Measurements from ENCODE around the gene CLN6. TPM values are rescaled to one million over a fixed set of nuclear protein-coding genes. Genes with fewer than 3 reads are reported as not detected.
"Not testable (repeated sequence)": the region's sequence is repeated elsewhere in the genome, so short reads cannot be mapped to it uniquely, and the experiment has no call there.

The CLN6 gene
- total RNA-seq, 1 donor from 2014 or later: 73.3 TPM

DNA sequence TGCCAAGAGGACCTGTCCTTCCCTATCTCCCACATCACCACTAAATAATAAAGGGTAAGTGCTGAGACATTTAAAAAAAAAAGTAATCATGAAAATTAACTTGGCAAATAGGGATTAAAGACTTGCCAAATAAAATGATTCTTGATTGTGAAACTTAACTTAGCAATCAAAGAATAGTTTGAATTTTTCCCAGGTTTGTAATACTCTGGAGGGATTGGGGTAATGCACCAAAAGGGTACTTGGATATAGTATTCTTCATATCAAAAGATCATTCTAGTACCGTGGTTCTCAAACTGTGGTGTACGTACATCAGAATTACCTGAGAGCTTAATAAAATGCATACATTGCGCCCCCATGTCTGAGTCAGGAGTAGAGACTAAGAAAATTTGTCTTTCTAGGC, 52.9 kb downstream of the CLN6 start:
- TF ChIP-seq, protein P1, sequence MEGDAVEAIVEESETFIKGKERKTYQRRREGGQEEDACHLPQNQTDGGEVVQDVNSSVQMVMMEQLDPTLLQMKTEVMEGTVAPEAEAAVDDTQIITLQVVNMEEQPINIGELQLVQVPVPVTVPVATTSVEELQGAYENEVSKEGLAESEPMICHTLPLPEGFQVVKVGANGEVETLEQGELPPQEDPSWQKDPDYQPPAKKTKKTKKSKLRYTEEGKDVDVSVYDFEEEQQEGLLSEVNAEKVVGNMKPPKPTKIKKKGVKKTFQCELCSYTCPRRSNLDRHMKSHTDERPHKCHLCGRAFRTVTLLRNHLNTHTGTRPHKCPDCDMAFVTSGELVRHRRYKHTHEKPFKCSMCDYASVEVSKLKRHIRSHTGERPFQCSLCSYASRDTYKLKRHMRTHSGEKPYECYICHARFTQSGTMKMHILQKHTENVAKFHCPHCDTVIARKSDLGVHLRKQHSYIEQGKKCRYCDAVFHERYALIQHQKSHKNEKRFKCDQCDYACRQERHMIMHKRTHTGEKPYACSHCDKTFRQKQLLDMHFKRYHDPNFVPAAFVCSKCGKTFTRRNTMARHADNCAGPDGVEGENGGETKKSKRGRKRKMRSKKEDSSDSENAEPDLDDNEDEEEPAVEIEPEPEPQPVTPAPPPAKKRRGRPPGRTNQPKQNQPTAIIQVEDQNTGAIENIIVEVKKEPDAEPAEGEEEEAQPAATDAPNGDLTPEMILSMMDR (conservative IDR thresholded peaks at IDR 0.05): no peak
- no peaks in the 10 kb centered on the region for H3K9me3 Mint-ChIP-seq
- no peak overlapping the region for H3K27ac Mint-ChIP-seq (ENCODE audit: unreplicated experiment)
- no peak for DNase-seq (ENCODE audit: low read depth, low spot score)
- no peaks in the 10 kb centered on the region for H3K4me1 Mint-ChIP-seq
- H3K36me3 Mint-ChIP-seq (ENCODE audit: low read depth): peaks cover 9% of the 10 kb centered on the region
- H3K27me3 Mint-ChIP-seq (ENCODE audit: low read depth): no peaks in the 10 kb centered on the region
- no peak overlapping the region for H3K4me3 Mint-ChIP-seq

DNA sequence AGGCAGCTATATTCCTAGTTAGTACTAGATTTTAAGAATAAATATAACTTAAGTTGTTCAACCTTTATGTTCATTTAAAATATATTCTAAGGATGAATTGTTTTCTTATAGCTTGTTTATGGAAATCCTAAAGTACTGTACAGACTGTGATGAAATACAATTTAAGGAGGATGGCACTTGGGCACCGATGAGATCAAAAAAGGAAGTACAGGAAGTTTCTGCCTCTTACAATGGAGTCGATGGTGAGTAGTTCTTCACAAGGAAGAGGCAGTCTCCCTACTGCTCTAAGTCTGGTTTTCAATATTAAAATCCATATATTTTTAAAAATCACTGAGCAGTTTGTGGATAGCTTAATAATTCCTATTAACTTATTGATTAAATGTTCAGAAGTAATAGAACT, 54.0 kb downstream of the CLN6 start:
- H3K4me1 Mint-ChIP-seq: no peaks in the 10 kb centered on the region
- DNase-seq (ENCODE audit: low read depth, low spot score): no peak
- H3K36me3 Mint-ChIP-seq (ENCODE audit: low read depth): peaks cover 6% of the 10 kb centered on the region
- TF ChIP-seq, protein P1 (conservative IDR thresholded peaks at IDR 0.05): no peak
- H3K27me3 Mint-ChIP-seq (ENCODE audit: low read depth): no peaks in the 10 kb centered on the region
- H3K4me3 Mint-ChIP-seq: no peak overlapping the region
- H3K9me3 Mint-ChIP-seq: no peaks in the 10 kb centered on the region
- no peak overlapping the region for H3K27ac Mint-ChIP-seq (ENCODE audit: unreplicated experiment)

DNA sequence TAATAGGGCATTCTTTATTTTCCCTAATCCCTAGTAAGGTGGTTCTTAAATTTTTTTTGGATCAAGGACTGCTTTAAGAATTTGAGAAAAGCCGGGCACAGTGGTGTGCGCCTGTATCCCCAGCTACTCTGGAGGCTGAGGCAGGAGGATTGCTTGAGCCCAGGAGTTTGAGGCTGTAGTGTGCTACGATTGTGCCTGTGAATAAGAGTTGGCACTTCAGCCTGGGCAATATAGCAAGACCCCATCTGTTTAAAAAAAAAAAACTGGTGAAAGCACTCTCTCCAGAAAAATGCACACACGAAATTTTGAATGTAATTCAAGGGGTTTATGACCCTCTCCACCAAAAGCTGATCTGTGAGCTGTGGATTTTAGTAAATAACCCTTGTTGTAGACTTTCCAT, 56.4 kb downstream of the CLN6 start:
- Mint-ChIP-seq H3K27me3 (ENCODE audit: low read depth) (no peaks in the 10 kb centered on the region), H3K4me3 (no peak overlapping the region), H3K27ac (ENCODE audit: unreplicated experiment) (no peak overlapping the region), H3K9me3 (no peaks in the 10 kb centered on the region), H3K4me1 (no peaks in the 10 kb centered on the region), H3K36me3 (ENCODE audit: low read depth) (peaks cover 6% of the 10 kb centered on the region)
- TF ChIP-seq, protein P1 (conservative IDR thresholded peaks at IDR 0.05): no peak
- no peak for DNase-seq (ENCODE audit: low read depth, low spot score)

DNA sequence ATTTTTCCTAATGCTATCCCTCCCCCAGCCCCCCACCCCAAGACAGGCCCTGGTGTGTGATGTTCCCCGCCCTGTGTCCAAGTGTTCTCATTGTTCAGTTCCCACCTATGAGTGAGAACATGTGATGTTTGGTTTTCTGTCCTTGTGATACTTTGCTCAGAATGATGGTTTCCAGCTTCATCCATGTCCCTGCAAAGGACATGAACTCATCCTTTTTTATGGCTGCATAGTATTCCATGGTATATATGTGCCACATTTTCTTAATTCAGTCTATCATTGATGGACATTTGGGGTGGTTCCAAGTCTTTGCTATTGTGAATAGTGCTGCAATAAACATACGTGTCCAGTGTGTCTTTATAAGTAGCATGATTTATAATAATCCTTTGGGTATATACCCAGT, 57.5 kb downstream of the CLN6 start:
- H3K27ac Mint-ChIP-seq (ENCODE audit: unreplicated experiment); DNase-seq (ENCODE audit: low read depth, low spot score); H3K9me3 Mint-ChIP-seq; H3K4me1 Mint-ChIP-seq; H3K36me3 Mint-ChIP-seq (ENCODE audit: low read depth); H3K27me3 Mint-ChIP-seq (ENCODE audit: low read depth); H3K4me3 Mint-ChIP-seq: not testable (repeated sequence)

DNA sequence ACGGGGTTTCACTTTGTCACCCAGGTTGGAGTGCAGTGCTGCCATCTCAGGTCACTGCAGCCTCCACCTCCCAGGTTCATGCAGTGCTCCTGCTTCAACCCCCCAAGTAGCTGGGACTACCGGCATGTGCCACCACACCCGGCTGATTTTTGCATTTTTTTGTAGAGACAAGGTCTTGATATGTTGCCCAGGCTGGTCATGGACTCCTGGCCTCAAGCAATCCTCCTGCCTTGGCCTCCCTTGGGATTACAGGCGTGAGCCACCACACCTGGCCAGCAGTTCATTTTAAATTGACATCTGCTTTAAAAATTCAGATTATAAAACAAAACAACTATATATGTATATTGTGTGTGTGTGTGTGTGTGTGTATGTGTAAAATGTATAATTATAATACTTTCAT, 62.7 kb downstream of the CLN6 start:
- Mint-ChIP-seq H3K36me3 (ENCODE audit: low read depth) (peaks cover 16% of the 10 kb centered on the region), H3K9me3 (no peaks in the 10 kb centered on the region), H3K27me3 (ENCODE audit: low read depth) (no peaks in the 10 kb centered on the region), H3K4me1 (no peaks in the 10 kb centered on the region), H3K4me3 (no peak overlapping the region), H3K27ac (ENCODE audit: unreplicated experiment) (no peak overlapping the region)
- TF ChIP-seq, protein P1 (conservative IDR thresholded peaks at IDR 0.05): no peak
- no peak for DNase-seq (ENCODE audit: low read depth, low spot score)

DNA sequence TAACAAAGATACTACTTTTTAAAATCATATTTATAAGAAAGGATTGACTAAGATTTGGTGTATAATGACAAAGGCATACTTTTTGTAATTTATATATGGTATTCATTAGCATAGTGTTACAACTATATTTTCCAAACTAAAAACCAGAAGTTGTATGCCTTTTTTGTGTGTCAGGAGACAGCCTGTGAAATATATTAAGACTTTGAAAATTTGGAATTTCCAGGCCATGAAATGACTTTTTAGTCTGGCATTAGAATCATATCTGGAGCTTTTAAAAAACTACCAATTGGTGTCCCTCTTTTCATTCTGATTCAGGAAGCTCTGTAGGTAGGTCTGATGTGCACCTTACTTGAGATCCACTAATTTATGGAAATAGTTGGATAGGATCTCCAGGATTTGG, 66.3 kb downstream of the CLN6 start:
- Mint-ChIP-seq H3K4me3 (no peak overlapping the region), H3K27ac (ENCODE audit: unreplicated experiment) (no peak overlapping the region), H3K9me3 (peaks cover 8% of the 10 kb centered on the region), H3K4me1 (no peaks in the 10 kb centered on the region), H3K27me3 (ENCODE audit: low read depth) (no peaks in the 10 kb centered on the region), H3K36me3 (ENCODE audit: low read depth) (peaks cover 30% of the 10 kb centered on the region)
- TF ChIP-seq, protein P1 (conservative IDR thresholded peaks at IDR 0.05): no peak
- DNase-seq (ENCODE audit: low read depth, low spot score): no peak
